ENCODE measurements around the gene FCRLA.

The FCRLA gene

GRCh38 chr1:161737625-161738024 is 30.6 kb downstream of the FCRLA start:
- DNase-seq (ENCODE audit: low spot score): no peak
- TF ChIP-seq CTCF (IDR thresholded peaks at IDR 0.05; ENCODE audit: borderline replicate concordance, control extremely low read depth, extremely low read depth, insufficient read depth, missing control alignments): no peak
- in situ Hi-C loops (cut with MboI; ENCODE audit: low sequenced_read_pairs, unreplicated experiment): loop anchor here (25.0 kb wide), 1 partner anchor 100 kb away; the partner anchor contains the start of gene FCGR3B

- in situ Hi-C loops (cut with MboI; ENCODE audit: low sequenced_read_pairs, unreplicated experiment): loop anchor here (25.0 kb wide), 1 partner anchor 101 kb away; the partner anchor contains the start of gene FCGR3B
- TF ChIP-seq CTCF (IDR thresholded peaks at IDR 0.05; ENCODE audit: borderline replicate concordance, control extremely low read depth, extremely low read depth, insufficient read depth, missing control alignments): peak; percentile 49
- no peak for DNase-seq (ENCODE audit: low spot score)
Observed at GRCh38 chr1:161738627-161739287, 31.7 kb downstream of the FCRLA start.

- in situ Hi-C loops (cut with MboI; ENCODE audit: low sequenced_read_pairs, unreplicated experiment): loop anchor here (10.0 to 25.0 kb wide), 2 partner anchors 103 to 255 kb away; partner anchors contain the start of gene FCGR3B
- no peak for DNase-seq (ENCODE audit: low spot score)
- no peak for TF ChIP-seq CTCF (IDR thresholded peaks at IDR 0.05; ENCODE audit: borderline replicate concordance, control extremely low read depth, extremely low read depth, insufficient read depth, missing control alignments)
Observed at GRCh38 chr1:161739865-161740566, 33.0 kb downstream of the FCRLA start.

DNA sequence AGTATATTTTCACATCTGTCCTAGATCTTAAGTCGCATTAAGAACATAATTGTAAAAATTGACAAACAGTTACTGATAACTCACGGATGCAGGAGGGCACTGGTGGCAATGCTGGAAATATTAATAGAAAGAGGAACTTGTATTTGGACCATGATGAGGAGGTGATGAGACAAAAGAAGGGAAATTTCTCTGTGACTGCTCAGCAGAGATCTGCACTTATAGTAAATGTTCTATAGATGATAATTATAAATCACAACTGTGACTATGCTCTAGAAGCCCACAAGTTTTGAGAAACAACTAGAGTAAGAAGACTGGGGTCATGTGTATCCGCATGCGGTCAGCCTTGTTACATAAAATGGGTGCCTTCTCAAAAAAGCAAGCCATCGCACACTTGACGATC is 33.9 kb downstream of the FCRLA start:
- no peak for DNase-seq (ENCODE audit: low spot score)
- in situ Hi-C loops (cut with MboI; ENCODE audit: low sequenced_read_pairs, unreplicated experiment): loop anchor here (10.0 to 25.0 kb wide), 2 partner anchors 104 to 256 kb away; partner anchors contain the start of gene FCGR3B
- TF ChIP-seq CTCF (IDR thresholded peaks at IDR 0.05; ENCODE audit: borderline replicate concordance, control extremely low read depth, extremely low read depth, insufficient read depth, missing control alignments): no peak

GRCh38 chr1:161743231-161743630 is 36.2 kb downstream of the FCRLA start:
- no peak for DNase-seq (ENCODE audit: low spot score)
- in situ Hi-C loops (cut with MboI; ENCODE audit: low sequenced_read_pairs, unreplicated experiment): loop anchor here (10.0 to 25.0 kb wide), 2 partner anchors 106 to 258 kb away; partner anchors contain the start of gene FCGR3B
- no peak for TF ChIP-seq CTCF (IDR thresholded peaks at IDR 0.05; ENCODE audit: borderline replicate concordance, control extremely low read depth, extremely low read depth, insufficient read depth, missing control alignments)

DNA sequence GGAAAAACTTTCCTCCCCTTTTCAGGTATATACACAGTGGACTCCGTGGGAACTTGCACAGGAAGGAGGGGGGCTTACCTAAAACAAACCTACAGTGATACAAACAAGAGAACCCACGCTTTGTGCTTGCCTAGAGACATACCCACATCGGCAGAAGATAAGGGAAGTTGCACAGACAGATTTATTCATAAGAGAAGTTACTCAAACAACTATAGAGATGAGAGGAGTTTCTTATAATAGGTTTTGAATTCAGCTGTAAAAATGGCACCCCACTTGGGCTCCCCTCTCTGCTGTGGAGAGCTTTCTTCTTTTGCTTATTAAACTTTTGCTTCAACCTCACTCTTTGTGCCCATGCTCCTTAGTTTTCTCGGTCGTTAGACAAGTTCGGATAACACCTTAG is 40.8 kb downstream of the FCRLA start:
- TF ChIP-seq CTCF (IDR thresholded peaks at IDR 0.05; ENCODE audit: borderline replicate concordance, control extremely low read depth, extremely low read depth, insufficient read depth, missing control alignments): no peak
- no peak for DNase-seq (ENCODE audit: low spot score)
- in situ Hi-C loops (cut with MboI; ENCODE audit: low sequenced_read_pairs, unreplicated experiment): loop anchor here (10.0 to 25.0 kb wide), 2 partner anchors 110 to 263 kb away; partner anchors contain the start of gene FCGR3B
